ENCODE measurements around the gene CHST7. TPM values are rescaled to one million over a fixed set of nuclear protein-coding genes. Genes with fewer than 3 reads are reported as not detected.

The CHST7 gene
- polyA plus RNA-seq, 1 donor from 2014 or later, result 4.9 TPM

DNA sequence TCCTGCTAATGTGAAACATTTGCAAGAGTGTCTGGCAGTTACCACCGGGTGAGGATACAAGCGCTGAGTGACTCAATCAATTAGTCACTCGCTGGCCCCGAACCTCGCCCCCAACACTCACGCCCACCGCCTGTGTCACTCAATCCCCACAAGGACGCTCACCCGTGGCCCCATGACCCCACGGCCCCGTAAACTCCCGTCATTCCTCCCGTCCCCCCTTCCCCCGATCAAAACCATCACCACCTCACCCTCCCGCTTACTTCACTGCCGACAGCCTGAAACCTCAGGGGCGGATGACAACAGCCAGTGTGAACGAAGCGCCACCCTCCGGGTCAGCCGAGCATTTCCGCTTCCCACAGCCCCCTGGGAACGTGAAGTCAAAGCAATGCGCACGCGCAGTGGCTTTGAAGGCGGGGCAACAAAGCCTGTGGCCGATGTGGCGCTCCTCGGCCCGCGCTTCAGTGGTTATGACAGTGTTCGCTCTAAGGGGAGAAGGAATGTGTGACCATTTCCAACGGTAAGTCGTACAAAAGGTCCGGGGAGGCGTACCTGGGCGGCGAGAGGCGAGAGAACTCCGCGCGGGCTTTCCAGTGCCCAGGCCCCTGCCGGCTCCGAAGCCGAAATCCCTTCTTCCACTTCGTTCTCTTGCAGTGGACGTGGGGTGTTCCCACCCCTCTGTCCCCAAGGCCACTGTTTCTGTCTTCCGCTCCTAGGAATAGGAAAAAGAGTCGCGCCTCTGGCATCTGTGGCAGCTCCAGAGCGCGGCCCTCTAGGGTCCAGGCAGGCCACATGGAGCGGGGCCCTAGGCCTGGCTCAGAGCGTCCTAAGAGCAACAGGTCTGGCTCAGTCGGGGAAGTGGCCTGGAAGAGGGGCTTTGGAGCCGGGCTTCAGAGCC, 28.2 kb upstream of the CHST7 start, which contains the start of gene ZNF674:
Gene ZNF674 (minus strand): TSS at position 311 of the 895 bp plus-strand sequence. CDS start 3,334 bp downstream, outside the sequence.
- H3K4me3 ChIP-seq (ENCODE audit: low read length), result peak within 1 kb of the TSS; percentile 83
- peak within 1 kb of the TSS; percentile 74 for H3K9ac ChIP-seq (ENCODE audit: low read length)
- H4K20me1 ChIP-seq (ENCODE audit: insufficient read depth), result no peaks in the 10 kb centered on the region
- no peaks in the 10 kb centered on the region for H3K9me3 ChIP-seq (ENCODE audit: low read length)
- H3K27me3 ChIP-seq (ENCODE audit: insufficient read depth, low read depth, low read length), result no peaks in the 10 kb centered on the region
- TF ChIP-seq MXI1 (conservative IDR thresholded peaks at IDR 0.05; ENCODE audit: poor library complexity, severe bottlenecking) (peak; percentile 67), REST (IDR thresholded peaks at IDR 0.05; ENCODE audit: borderline replicate concordance) (no peak), TAF1 (IDR thresholded peaks at IDR 0.05; ENCODE audit: low read depth) (peak; percentile 33), SMC3 (conservative IDR thresholded peaks at IDR 0.05; ENCODE audit: poor library complexity) (peak; percentile 50), POLR2AphosphoS5 (IDR thresholded peaks at IDR 0.05) (peak; percentile 79), EP300 (conservative IDR thresholded peaks at IDR 0.05; ENCODE audit: poor library complexity, severe bottlenecking) (peak; percentile 23), EZH2 (IDR thresholded peaks at IDR 0.05; ENCODE audit: borderline replicate concordance, insufficient read depth, low read length, poor library complexity, severe bottlenecking) (no peak), RAD21 (conservative IDR thresholded peaks at IDR 0.05) (peak; percentile 53)
- TF ChIP-seq, protein P1, sequence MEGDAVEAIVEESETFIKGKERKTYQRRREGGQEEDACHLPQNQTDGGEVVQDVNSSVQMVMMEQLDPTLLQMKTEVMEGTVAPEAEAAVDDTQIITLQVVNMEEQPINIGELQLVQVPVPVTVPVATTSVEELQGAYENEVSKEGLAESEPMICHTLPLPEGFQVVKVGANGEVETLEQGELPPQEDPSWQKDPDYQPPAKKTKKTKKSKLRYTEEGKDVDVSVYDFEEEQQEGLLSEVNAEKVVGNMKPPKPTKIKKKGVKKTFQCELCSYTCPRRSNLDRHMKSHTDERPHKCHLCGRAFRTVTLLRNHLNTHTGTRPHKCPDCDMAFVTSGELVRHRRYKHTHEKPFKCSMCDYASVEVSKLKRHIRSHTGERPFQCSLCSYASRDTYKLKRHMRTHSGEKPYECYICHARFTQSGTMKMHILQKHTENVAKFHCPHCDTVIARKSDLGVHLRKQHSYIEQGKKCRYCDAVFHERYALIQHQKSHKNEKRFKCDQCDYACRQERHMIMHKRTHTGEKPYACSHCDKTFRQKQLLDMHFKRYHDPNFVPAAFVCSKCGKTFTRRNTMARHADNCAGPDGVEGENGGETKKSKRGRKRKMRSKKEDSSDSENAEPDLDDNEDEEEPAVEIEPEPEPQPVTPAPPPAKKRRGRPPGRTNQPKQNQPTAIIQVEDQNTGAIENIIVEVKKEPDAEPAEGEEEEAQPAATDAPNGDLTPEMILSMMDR (IDR thresholded peaks at IDR 0.05; ENCODE audit: poor library complexity, severe bottlenecking), result peak; percentile 73
- no peaks in the 10 kb centered on the region for H3F3A ChIP-seq (ENCODE audit: insufficient read depth, low read length, poor library complexity, severe bottlenecking)
- H3K9me2 ChIP-seq (ENCODE audit: insufficient read depth, low read length), result no peaks in the 10 kb centered on the region
- peak within 1 kb of the TSS; percentile 58 for H2AFZ ChIP-seq (ENCODE audit: low read depth, low read length)
- no peaks in the 10 kb centered on the region for H3K36me3 ChIP-seq (ENCODE audit: insufficient read depth, low read length)
- H3K27ac ChIP-seq (ENCODE audit: low read length), result peak within 1 kb of the TSS; percentile 66
- peak within 1 kb of the TSS; percentile 55 for H3K4me2 ChIP-seq (ENCODE audit: low read length)
- peaks cover 14% of the 10 kb centered on the region for H3K79me2 ChIP-seq (replicated peaks; ENCODE audit: insufficient read depth, low read length)

GRCh38 chrX:46547857-46548256, 25.7 kb upstream of the CHST7 start:
- Histone ChIP-seq H3K27me3 (ENCODE audit: insufficient read depth, low read depth, low read length) (no peaks in the 10 kb centered on the region), H3K4me3 (ENCODE audit: low read length) (no peak overlapping the region), H3F3A (ENCODE audit: insufficient read depth, low read length, poor library complexity, severe bottlenecking) (no peaks in the 10 kb centered on the region), H3K4me2 (ENCODE audit: low read length) (no peak overlapping the region), H2AFZ (ENCODE audit: low read depth, low read length) (no peak overlapping the region), H3K9ac (ENCODE audit: low read length) (no peak overlapping the region), H3K9me2 (ENCODE audit: insufficient read depth, low read length) (no peaks in the 10 kb centered on the region), H3K27ac (ENCODE audit: low read length) (no peak overlapping the region), H3K9me3 (ENCODE audit: low read length) (no peaks in the 10 kb centered on the region), H4K20me1 (ENCODE audit: insufficient read depth) (no peaks in the 10 kb centered on the region), H3K36me3 (ENCODE audit: insufficient read depth, low read length) (no peaks in the 10 kb centered on the region), H3K79me2 (replicated peaks; ENCODE audit: insufficient read depth, low read length) (peaks cover 14% of the 10 kb centered on the region)
- TF ChIP-seq SMC3 (conservative IDR thresholded peaks at IDR 0.05; ENCODE audit: poor library complexity) (no peak), RAD21 (conservative IDR thresholded peaks at IDR 0.05) (no peak), TAF1 (IDR thresholded peaks at IDR 0.05; ENCODE audit: low read depth) (no peak), POLR2AphosphoS5 (IDR thresholded peaks at IDR 0.05) (no peak), REST (IDR thresholded peaks at IDR 0.05; ENCODE audit: borderline replicate concordance) (no peak), EP300 (conservative IDR thresholded peaks at IDR 0.05; ENCODE audit: poor library complexity, severe bottlenecking) (no peak), EZH2 (IDR thresholded peaks at IDR 0.05; ENCODE audit: borderline replicate concordance, insufficient read depth, low read length, poor library complexity, severe bottlenecking) (no peak), MXI1 (conservative IDR thresholded peaks at IDR 0.05; ENCODE audit: poor library complexity, severe bottlenecking) (no peak)
- TF ChIP-seq, protein P1 (IDR thresholded peaks at IDR 0.05; ENCODE audit: poor library complexity, severe bottlenecking), result no peak

All from neural cell (in vitro differentiated cells).